A549 (cell line): Measurements from ENCODE around the gene ARRDC3. TPM values are rescaled to one million over a fixed set of nuclear protein-coding genes. Genes with fewer than 3 reads are reported as not detected.

Experiments used
- ATOH8 ChIP-seq: fragments of 250-450 bp; sonication (Bioruptor Pico); IDR thresholded peaks from 2 replicates; pipeline ENCODE4 v1.5.0; 2020; ENCODE audit warnings: low read depth, mild to moderate bottlenecking, moderate library complexity
- CBX8 ChIP-seq: fragments of 200-600 bp; sonication (generic); IDR thresholded peaks from 2 replicates; pipeline ENCODE4 v1.6.1; 2016
- CEBPB ChIP-seq, 2 experiments: fragments of >200 bp in 1 of 2; sonication (Bioruptor Twin) in 1 of 2; formaldehyde crosslinking in 1 of 2; IDR thresholded peaks; 2 replicates each; pipeline ENCODE4 v1.6.1; 2012 to 2016
- CHD2 ChIP-seq: fragments of 150-350 bp; IDR thresholded peaks from 2 replicates; pipeline ENCODE4 v1.6.1; 2014; ENCODE audit warnings: low read length; ENCODE audit not compliant: partially characterized antibody
- CHD4 ChIP-seq: fragments of 200-600 bp; sonication (generic); IDR thresholded peaks from 2 replicates; pipeline ENCODE4 v1.6.1; 2016; ENCODE audit warnings: antibody characterized with exemption, mild to moderate bottlenecking, borderline replicate concordance
- CTCF ChIP-seq: fragments of >200 bp; sonication (Bioruptor Twin); formaldehyde crosslinking; IDR thresholded peaks from 3 replicates; pipeline ENCODE4 v1.5.1; 2016
- EP300 ChIP-seq, 2 experiments: fragments of >200 bp; sonication (Bioruptor Twin); formaldehyde crosslinking; IDR thresholded peaks; 2 replicates in 1 of 2; 3 replicates in 1 of 2; pipeline ENCODE4 v1.6.1; 2016 to 2017
- FOSB ChIP-seq: fragments of 250-450 bp; sonication (Bioruptor Pico); IDR thresholded peaks from 2 replicates; pipeline ENCODE4 v1.5.0; 2020; ENCODE audit warnings: mild to moderate bottlenecking, moderate library complexity
- HEYL ChIP-seq: fragments of 250-450 bp; sonication (Bioruptor Pico); IDR thresholded peaks from 2 replicates; pipeline ENCODE4 v1.8.0; 2021; ENCODE audit warnings: mild to moderate bottlenecking, moderate library complexity
- HMGXB4 ChIP-seq: fragments of 250-450 bp; sonication (Bioruptor Pico); IDR thresholded peaks from 2 replicates; pipeline ENCODE4 v1.5.0; 2021; ENCODE audit warnings: mild to moderate bottlenecking, moderate library complexity, borderline replicate concordance
- HOXB5 ChIP-seq: fragments of 250-450 bp; sonication (Bioruptor Pico); IDR thresholded peaks from 2 replicates; pipeline ENCODE4 v1.5.0; 2020; ENCODE audit warnings: mild to moderate bottlenecking, moderate library complexity
- JUN ChIP-seq, 2 experiments: fragments of >200 bp; sonication (Bioruptor Twin); formaldehyde crosslinking; IDR thresholded peaks; 2 replicates in 1 of 2; 3 replicates in 1 of 2; pipeline ENCODE4 v1.6.1; 2016 to 2017
- KDM5A ChIP-seq: fragments of 200-600 bp; sonication (generic); IDR thresholded peaks from 2 replicates; pipeline ENCODE4 v1.6.1; 2016; ENCODE audit warnings: antibody characterized with exemption, mild to moderate bottlenecking
- MAFK ChIP-seq: fragments of 450-650 bp; IDR thresholded peaks from 2 replicates; pipeline ENCODE4 v1.6.1; 2014; ENCODE audit not compliant: partially characterized antibody
- MAZ ChIP-seq: fragments of 150-350 bp; IDR thresholded peaks from 2 replicates; pipeline ENCODE4 v1.6.1; 2014; ENCODE audit warnings: antibody characterized with exemption, low read depth, low read length, borderline replicate concordance
- NPAS2 ChIP-seq: fragments of 250-450 bp; sonication (Bioruptor Pico); IDR thresholded peaks from 2 replicates; pipeline ENCODE4 v1.8.0; 2022; ENCODE audit warnings: mild to moderate bottlenecking, moderate library complexity, borderline replicate concordance
- NR3C1 ChIP-seq: fragments of >200 bp; sonication (Bioruptor Twin); formaldehyde crosslinking; IDR thresholded peaks from 3 replicates; pipeline ENCODE4 v1.6.1; 2017
- PBX3 ChIP-seq: IDR thresholded peaks from 2 replicates; pipeline ENCODE4 v1.6.1; 2012
- POLR2A ChIP-seq: IDR thresholded peaks from 2 replicates; pipeline ENCODE4 v1.6.1; 2012; ENCODE audit warnings: mild to moderate bottlenecking, low read length
- POLR2AphosphoS2 ChIP-seq: conservative IDR thresholded peaks from 2 replicates; pipeline ENCODE4 v1.6.1; 2012; ENCODE audit warnings: low read length, improper control_type of control experiment, inconsistent platforms
- RAD21 ChIP-seq, 2 experiments: fragments of >200 bp in 1 of 2; sonication (Bioruptor Twin) in 1 of 2; formaldehyde crosslinking in 1 of 2; IDR thresholded peaks in 1 of 2; conservative IDR thresholded peaks in 1 of 2; 2 replicates in 1 of 2; 3 replicates in 1 of 2; pipeline ENCODE4 v1.6.1; 2012 to 2018; ENCODE audit warnings: inconsistent platforms in 1 of 2
- RCOR1 ChIP-seq: fragments of 150-350 bp; IDR thresholded peaks from 2 replicates; pipeline ENCODE4 v1.6.1; 2014; ENCODE audit warnings: antibody characterized with exemption, low read length, low read depth
- RFX5 ChIP-seq: fragments of 450-650 bp; IDR thresholded peaks from 2 replicates; pipeline ENCODE4 v1.7.1; 2014; ENCODE audit warnings: antibody characterized with exemption, mild to moderate bottlenecking, moderate library complexity
- RNF2 ChIP-seq: fragments of 200-600 bp; sonication (generic); IDR thresholded peaks from 2 replicates; pipeline ENCODE4 v1.6.1; 2016; ENCODE audit warnings: low read depth, mild to moderate bottlenecking, antibody characterized with exemption, moderate library complexity, borderline replicate concordance
- TFCP2L1 ChIP-seq: fragments of 250-450 bp; sonication (Bioruptor Pico); IDR thresholded peaks from 2 replicates; pipeline ENCODE4 v1.5.0; 2021; ENCODE audit warnings: mild to moderate bottlenecking
- USF2 ChIP-seq: fragments of 450-650 bp; IDR thresholded peaks from 2 replicates; pipeline ENCODE4 v1.6.1; 2014; ENCODE audit warnings: antibody characterized with exemption
- ZFP36 ChIP-seq: fragments of 450-650 bp; IDR thresholded peaks from 2 replicates; pipeline ENCODE4 v1.6.1; 2014; ENCODE audit warnings: borderline replicate concordance; ENCODE audit not compliant: partially characterized antibody
- polyA plus RNA-seq, 4 experiments: library from polyadenylated mRNA; depleted of rRNA in 3 of 4; stranded (reverse); fragments of >200 nt; fragmentation: RNase III in 1 of 4; extraction: RNeasy Plus Mini Kit Qiagen cat#74134 plus additional on column Dnase treatment in 1 of 4; gene quantifications; 2 replicates in 3 of 4; 3 replicates in 1 of 4; pipeline ENCODE4 v1.2.3, GENCODE V29; 2011 to 2017

ARRDC3 gene
- polyA plus RNA-seq, 2 of the 4 experiments (the other 2 are of a cell fraction), result 9.9 to 36.3 TPM

- no peak for TF ChIP-seq PBX3
- TF ChIP-seq MAFK, result no peak
- no peak for TF ChIP-seq RNF2
- no peak for TF ChIP-seq CHD4
- TF ChIP-seq ATOH8 (CRISPR knock-in tag), result no peak
- no peak for TF ChIP-seq ZFP36
- no peak for TF ChIP-seq HMGXB4 (CRISPR knock-in tag)
- TF ChIP-seq CHD2, result peak; percentile 32
- TF ChIP-seq CBX8, result no peak
- TF ChIP-seq MAZ, result peak; percentile 95
- TF ChIP-seq RCOR1, result no peak
- peak; percentile 97 for TF ChIP-seq POLR2A
- TF ChIP-seq CEBPB (IDR thresholded peaks at IDR 0.05), result peak; percentile 17 to 55; a peak in 2 of 4 replicates
- peak; percentile 34; the same call in 1 of the 2 replicates for TF ChIP-seq HOXB5 (CRISPR knock-in tag)
- peak; percentile 3 to 27; a peak in 3 of 5 replicates for TF ChIP-seq RAD21 (conservative IDR thresholded peaks at IDR 0.05 in 1 of 2, IDR thresholded peaks at IDR 0.05 in 1 of 2)
- TF ChIP-seq RFX5, result peak; percentile 53; the same call in 1 of the 2 replicates
- TF ChIP-seq USF2, result no peak
- TF ChIP-seq EP300 (IDR thresholded peaks at IDR 0.05), result no peak; a peak in 1 of 5 replicates
- TF ChIP-seq HEYL, result no peak
- no peak for TF ChIP-seq KDM5A
- TF ChIP-seq JUN (IDR thresholded peaks at IDR 0.05), result peak in 1 of 2 experiments; percentile 84; a peak in 4 of 5 replicates
- TF ChIP-seq TFCP2L1 (CRISPR knock-in tag), result no peak
- TF ChIP-seq POLR2AphosphoS2, result no peak
- 0 out of 2 replicates have a peak, but pooled peaks have one; percentile 37 for TF ChIP-seq FOSB
- no peak for TF ChIP-seq NR3C1
- TF ChIP-seq NPAS2, result no peak
- no peak for TF ChIP-seq CTCF
These were observed at the start of gene ARRDC3 (continued) for GRCh38 chr5:91383027-91383955.
